IPS DF 19.7 (cell line): Measurements from ENCODE around the gene TMCC3.

Source experiments
- DNase-seq: peaks from one replicate; pipeline ENCODE4 v3.0.0-alpha.2; 2013; ENCODE audit warnings: low read depth, low spot score

TMCC3 gene

DNA sequence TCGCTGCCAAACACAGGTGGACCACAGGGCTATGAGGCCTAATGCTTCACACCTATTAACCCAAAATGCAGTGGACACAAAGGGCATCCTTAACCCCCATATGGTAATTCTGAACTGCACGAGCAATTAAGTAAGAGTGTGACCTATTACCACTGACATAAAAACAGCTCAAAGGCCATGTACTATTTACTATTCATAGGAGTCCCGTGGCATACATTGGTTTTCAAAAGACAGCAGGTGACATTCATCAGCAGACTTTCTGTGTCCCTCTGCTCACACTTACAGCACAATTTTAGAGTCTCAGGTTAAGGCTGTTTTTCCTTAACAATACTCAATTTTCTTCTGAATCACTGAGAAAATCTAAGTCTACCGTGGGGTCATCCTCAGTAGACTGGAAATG, 23.1 kb upstream of the TMCC3 start:
- DNase-seq = no peak

DNA sequence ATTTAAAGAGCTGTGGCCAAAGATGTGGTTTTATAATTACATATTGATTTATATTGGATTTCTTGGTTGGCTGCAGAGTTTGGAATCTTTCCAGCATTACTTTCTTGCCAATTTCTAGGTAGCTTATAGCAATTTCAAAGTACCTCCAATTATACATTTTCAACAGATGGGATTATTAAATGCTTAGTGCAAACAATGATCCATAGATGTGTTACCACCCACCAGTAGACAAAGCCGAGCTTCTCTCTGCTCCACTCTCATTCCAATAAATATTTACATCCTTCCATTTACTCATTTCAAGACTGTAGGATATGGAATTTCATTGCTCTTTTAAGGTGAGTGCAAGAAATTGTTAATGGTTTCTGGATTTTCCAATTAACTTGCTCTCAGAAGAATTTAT, 21.6 kb upstream of the TMCC3 start:
- no peak for DNase-seq

DNA sequence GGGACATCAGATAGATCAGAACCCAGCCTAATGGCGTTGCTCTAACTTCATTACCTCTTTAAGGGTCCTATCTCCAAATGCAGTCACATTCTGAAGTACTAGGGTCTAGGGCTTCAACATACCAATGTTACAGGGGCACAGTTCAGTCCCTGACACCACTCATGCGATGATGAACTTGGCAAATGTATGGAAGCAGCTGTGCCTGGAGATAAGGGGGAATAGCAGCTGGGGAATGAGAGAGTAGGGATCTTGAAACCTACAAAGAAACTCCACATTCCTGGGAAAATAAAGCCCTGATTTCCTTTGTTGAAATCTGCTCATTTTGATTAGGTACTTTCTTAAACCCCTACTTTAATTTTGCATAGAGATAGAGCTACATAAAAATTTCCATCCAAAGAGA, 20.5 kb upstream of the TMCC3 start:
- no peak for DNase-seq

DNA sequence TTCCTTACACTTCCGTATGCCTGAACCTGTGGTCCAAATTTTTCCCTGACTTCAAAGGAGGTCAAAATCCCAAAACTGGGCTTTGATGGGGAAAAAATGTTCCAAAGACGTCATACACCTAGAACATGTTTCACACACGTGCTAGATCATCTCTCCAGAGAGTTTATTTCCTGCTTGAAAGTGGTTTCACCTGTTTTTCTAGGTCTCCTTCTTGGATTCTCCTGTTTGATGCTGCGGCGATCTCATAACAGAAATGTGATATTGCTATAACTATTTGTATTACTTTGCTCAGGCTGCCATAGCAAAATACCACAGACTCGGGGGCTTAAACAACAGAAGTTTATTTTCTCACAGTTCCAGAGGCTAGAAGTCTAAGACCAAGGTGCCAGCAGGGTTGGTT, 19.7 kb upstream of the TMCC3 start:
- no peak for DNase-seq

DNA sequence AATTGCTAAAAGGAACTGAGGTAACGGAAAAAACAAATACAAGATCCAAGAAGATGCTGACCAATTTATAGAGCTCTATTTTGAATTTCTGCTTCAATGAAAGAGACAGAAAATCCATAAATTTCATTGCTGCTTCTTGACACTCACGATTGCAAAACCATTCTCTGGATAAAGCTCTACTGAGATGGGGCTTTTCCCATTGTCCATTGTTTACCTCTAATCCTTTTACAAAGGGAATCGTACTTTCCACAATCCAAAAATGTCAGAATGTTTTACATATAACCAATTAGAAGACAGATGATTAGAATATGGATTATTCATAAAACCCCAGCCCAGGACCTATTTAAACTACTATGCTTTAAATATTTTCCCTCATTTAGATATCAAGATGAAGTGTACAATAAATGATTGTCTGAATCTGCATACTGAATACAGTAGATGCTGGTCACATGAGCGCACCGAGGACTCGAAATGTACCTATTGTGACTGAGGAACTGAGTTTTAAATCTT, 16.7 kb upstream of the TMCC3 start:
- DNase-seq = no peak

DNA sequence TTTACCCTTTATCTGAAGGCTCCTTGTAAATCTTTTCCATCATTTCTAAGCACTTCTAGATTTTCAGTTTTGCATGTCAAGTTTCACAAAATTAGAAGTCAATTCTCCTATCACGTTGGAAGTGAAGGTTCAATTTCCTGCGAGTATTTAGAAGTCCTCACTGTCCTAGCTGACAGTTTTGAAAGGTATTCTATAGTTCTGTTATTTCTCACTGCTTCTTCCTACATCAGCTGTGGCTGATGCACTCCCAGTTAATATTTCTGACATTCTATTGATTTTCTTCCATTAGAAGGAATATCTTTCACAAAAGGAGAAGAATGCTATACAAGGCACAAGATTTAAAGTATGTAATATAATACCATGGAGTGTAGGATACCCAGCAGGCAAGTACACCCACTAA, 15.8 kb upstream of the TMCC3 start:
- no peak for DNase-seq

DNA sequence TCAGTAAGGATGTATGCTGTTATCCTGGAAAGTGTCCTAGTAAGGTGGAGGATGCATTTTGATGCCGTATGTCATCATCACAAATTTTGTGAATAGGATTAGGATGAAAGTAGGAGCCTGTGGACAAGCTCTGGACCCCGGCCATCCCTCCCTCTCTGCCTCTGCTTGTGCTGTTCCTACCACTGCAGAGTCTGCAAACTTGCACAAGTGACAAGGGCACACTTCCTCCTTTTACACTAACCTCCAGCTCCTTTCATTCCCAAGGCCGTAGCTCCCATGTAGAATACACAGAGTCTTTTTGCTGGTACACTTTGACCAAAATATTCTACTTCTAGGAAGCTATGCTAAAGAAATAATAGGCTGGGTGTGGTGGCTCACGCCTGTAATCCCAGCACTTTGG, 13.3 kb upstream of the TMCC3 start:
- DNase-seq = no peak

DNA sequence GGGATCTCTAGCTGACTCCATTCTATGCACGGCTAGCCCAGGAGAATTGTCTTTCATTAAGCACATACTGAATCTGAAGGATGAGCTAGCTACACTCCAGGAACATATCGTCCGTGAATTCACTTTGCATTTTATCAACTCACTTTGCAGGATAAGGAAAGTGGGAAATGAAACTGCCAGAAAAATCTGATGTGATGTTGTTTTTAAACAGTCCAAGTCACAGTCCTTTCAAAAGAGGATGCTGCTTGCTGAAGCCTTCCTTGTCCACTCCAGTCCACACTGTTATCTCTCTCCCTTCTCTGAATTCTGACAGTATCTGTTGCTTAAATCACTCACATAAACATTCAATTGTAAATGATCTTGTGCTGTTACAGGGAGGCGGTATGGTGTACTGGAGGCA, 12.7 kb upstream of the TMCC3 start:
- no peak for DNase-seq

DNA sequence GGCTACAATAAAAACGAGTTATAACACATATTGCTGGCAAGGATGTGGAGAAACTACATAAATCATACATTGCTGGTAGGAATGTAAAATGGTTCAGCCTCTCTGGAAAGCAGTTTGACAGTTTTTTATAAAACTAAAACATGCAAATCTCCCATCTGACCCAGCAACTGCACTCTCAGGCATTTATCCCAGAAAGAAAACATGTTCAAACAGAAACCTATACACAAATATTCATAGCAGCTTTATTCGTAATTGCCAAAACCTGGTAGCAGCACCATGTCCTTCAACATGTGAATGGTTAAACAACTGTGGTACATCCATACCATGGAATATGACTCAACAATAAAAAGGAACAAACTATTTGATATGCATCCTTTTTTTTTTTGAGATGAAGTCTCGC, 10.1 kb upstream of the TMCC3 start:
- no peak for DNase-seq

DNA sequence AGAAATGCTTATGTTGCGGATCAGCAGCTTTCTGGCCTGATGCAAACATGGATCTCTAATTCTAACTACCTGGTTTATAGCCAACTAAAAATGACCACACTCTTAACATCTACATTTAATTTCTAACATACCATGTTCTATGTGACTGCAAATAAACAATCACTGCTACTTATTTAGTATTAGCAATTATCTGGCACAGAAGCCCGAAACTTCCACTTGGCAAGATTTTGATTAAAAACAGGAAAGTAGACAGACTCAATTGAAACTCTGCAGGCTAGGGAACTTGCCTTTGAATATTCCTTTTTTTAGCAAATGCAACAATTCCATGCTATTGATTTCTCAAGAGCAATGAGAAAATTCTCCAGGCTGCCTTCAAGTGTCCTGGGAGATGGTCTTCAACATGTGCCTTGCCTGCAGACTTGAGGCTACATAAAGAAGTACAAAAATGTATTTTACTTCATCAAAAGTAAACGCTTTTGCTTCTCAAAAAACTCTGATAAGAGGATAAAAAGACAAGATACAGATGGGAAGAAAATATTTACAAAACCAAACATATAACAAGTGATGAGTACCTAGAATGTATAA, 9.1 kb upstream of the TMCC3 start:
- DNase-seq = no peak

DNA sequence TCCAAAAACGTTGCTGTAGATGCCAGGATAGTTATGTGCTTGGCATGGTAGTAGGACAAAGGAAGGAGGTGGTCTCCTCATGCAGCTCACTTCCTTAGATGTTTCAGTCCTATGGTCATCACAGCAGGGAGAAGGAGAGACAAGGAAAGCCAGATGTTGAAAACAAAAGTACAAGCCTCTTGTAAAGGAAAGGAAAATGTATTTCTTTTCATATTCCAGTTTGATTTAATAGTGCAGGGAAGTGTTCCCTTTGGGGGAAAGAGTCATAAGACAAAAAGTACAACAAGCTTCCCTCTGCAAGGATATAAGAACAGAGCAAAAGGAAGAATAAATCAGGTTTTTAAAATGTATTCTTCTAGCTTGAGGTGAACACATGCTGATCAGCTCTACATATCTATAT, 8.6 kb upstream of the TMCC3 start:
- no peak for DNase-seq

DNA sequence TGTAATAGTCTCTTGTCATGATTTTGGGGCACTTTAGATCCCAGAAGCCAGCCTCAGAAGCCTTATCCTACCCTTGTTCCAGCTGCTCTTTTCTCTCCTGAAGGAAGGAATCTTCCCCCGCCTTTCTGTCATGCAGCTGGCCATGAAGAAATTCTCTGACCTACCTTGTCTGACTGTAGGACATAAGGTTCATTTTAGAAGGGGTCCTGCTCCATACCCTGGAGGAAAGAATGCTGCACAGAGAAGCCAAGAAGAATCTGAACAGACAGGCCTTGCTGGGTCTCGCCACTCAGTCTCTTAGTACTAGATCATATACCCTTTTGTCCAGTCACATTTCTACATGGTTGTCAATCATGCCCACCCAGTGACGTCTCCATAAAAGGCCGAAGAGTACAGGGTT, 6.2 kb upstream of the TMCC3 start:
- no peak for DNase-seq

DNA sequence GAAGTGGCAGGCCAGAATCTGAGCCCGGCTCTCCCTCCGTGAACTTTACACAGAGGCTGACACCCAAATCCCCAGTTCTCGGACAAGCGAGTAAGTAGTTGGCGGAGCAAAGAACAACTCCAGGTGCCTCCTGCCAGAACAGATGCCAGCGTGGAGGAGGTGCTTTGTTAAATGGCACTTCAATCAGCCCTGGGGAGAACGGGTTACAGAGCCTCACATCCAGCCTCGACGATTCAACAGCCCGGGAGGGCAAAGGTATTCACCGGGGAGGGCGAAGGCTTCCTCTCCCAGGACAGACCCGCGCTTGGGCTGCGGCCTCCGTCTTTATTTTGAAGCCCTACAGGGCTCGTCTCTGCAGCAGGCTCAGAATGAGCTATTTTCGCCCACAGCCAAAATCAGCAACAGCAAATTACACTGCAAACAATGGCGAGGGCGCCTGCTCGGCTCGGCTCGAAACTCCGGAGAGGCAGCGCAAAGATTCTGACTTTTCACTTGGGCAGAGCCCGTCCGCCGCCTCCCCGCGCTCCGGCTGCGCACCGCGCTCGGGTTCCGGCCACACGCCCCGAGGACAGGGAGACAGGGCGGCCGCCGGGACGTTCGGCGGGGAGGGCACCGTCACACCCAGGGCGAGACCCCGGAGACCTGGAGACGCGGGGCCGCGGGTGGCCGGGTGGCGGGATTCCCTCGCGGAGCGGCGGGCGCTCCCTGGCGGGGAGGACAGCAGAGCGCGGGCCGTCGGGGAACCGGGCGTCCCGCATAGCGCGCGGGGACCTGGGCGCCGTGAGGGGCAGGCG, 811 bp downstream of the TMCC3 start:
- DNase-seq = peak; percentile 7

DNA sequence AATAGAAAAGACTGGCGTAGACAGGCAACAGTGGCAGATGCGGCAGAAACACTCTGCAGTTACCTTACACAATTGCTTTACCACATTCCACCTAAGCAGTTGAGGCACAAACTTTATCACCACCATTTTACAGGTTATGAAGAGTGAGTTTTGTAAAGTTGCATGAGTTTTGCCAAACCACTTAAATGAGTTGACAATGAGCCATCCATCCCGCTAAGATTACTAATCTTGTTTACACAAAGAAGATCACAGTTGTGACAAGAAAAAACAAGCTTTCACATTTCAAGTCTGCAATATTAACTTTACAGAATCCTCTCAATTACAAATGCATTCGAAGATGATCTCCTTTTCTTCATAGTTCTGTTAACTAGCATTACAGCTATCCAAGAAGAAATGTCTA, 1.8 kb downstream of the TMCC3 start:
- DNase-seq = no peak

DNA sequence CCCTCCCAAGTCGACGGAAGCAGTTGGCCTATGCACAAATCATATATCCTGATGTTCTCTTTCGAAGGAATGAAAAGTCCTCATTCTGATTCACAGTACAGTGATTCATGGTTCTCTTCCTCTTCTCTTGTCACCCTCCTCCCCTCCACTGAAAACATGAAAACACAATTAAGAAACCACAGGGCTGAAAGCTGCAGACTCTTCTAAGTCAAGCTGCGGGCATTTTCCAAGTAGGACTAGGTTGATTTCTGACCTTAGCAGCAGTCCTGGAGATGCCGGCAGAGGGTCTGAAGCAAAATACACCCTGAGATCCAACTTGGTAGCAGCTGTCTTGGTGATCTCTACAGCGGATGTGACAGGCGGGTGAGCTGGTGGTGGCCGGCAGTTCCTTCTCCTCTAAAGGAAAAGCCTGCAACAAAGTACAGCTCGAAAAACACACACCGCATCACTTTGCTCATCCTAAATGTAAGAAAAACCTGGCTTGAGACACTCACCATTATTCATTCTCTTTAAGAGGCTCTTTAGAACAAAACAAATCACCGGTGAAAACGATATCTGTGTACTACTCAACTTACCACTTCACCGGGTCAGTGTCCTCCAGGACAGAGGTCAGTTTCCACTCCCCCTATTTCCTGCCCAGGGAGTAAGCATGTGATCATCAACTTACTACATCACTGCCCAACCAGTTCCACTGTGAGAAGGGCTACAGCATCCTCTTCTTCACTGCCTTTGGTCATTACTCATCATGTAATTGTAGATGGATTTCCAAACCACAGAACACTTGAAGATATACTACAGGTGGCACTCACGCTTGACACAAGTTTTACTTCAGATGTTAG, 6.0 kb downstream of the TMCC3 start:
- DNase-seq = no peak

DNA sequence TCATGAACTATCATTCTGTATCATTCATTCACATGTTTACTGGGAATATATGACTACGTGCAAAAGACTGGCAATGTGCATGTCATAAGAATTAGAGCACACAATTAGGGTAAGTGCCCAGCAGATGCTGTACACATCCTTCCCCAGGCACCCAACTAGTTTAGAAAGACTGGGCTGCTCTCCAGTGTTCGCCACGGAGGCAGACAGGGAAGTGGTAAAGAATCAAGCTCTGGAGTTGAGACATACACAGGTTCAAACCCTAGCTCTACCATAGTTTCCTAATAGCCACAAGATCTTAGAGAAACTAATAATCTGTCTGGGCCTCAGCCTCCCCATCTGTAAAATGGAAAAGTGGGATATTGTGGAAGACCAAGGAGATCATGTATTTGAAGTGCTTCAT, 6.8 kb downstream of the TMCC3 start:
- DNase-seq = no peak

DNA sequence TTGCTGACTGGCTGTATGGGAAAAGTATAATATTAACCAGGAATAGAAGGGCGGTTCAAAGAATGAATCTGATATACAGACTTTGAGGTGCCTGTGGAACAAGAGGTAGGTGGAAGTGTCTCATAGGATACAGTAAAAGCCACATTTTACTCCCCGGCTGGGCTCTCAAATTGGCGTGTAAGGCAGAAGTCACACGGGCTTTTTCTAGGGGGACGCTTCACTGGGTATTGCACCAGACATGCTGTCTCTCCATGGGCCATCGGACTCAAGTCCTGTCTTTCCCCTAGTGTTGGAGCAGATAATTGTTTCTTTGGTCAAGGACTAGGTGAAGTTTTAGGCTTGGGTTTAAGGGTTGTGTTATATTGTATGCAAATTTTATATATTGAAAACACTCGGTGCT, 9.1 kb downstream of the TMCC3 start:
- DNase-seq = no peak

DNA sequence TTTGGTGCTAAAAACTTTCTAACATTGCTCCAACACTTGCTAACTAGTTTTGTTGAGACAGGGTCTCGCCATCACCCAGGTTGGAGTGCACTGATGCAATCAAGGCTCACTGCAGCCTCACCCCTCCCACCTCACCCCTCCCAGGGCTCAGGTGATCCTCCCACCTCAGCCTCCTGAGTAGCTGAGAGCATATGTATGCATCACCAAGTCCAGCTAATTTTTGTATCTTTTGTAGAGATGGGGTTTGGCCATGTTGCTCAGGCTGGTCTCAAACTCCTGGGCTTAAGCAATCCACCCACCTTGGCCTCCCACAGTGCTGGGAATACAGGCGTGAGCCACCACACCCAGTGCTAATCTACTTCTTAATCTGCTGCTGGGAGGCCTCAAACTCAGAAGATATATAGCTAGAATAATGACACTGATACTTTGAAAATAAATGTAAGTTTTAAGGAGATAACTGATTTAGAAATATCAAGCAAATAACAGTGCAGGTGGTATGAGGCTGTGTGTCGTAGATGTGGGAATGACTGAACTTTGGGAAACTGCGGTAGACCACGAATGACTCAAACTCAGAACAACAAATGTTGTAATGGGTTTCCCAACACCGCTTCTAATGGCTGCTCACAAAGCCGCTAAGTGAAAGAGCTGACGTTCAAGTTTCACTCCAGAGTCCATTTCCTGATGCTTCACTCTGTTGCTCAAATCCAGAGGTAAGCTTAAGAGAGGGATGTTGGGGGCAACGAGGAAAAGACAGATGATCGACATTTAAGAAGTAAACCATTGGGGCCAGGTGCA, 10.0 kb downstream of the TMCC3 start:
- DNase-seq = no peak

DNA sequence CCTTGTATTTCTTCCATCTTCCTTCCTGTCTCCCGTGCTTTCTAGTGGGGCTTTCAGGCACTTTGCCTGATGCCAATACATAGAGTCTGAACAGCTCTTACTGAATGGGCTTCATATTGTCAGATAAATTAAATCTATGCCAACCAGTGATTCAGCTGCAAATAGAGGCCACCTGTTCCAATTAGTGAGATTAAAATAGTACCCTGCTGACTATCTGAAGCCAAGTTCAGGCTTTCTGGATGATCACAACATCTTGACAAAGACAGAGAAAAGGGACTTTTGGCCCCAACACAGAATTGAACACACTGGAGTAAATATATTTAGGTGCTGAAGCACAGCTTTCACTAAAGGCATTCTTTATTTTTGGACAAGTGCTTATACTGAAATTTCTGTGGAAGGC, 11.8 kb downstream of the TMCC3 start:
- no peak for DNase-seq

DNA sequence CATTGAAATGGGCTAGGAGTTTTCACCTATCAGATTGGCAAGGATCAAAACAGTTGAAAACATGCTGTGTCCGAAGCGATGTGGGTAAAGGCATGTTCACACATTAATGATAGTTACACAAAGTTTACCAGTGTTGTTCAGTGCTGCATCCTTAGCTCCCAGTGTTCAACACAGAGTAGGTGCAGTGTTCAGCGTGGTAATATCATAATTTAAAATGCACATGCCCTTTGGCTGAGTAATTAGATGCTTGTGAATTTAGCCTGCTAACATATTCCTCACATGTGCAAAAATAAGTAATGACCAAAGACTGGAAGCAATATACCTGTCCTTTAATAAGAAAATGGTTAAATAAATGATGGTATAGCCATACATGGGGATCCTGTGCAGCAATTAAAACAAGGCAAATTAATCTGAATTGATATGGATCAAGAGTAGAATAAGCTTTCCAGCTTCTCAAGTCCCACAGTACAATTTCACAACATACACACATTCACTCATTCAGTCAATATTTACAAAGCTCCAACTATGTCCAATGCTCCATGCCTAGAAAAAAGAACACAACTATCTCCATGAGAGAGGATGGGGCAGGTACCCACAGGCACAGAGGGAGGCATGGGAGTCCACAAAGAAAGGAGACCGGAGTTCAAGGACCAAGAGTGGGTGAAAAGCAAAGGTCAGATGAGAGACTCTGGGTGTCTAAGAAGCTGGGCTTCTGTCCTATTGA, 12.8 kb downstream of the TMCC3 start:
- no peak for DNase-seq

DNA sequence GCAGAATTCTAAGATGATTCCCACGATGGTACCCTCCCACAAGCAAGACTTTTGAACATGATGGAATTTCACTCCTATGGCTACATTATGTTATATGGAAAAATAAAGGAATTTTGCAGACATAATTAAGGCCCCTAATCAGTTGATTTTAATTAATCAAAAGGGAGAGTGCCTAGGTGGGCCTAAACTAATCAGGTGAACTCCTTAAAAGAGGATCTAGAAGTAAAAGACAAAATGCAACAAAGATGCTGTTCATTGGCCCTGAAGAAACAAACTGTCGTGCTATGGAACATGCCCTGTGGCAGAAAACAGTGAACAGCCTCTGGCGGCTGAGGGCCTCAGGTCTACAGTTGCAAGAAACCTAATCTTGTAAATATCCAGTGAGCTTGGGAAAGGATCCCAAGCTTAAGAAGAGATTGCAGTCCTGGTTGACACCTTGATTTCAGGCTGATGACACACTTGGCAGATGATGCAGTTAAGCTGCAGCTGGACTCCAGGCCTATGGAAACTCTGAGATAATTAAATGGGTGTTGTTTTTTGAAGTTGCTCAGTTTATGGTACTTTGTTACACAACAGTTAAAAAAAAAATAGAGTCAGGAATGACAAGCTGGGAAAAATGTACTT, 13.8 kb downstream of the TMCC3 start:
- DNase-seq = no peak
